ENCODE data around the gene CHCHD10.

Gene CHCHD10

DNA sequence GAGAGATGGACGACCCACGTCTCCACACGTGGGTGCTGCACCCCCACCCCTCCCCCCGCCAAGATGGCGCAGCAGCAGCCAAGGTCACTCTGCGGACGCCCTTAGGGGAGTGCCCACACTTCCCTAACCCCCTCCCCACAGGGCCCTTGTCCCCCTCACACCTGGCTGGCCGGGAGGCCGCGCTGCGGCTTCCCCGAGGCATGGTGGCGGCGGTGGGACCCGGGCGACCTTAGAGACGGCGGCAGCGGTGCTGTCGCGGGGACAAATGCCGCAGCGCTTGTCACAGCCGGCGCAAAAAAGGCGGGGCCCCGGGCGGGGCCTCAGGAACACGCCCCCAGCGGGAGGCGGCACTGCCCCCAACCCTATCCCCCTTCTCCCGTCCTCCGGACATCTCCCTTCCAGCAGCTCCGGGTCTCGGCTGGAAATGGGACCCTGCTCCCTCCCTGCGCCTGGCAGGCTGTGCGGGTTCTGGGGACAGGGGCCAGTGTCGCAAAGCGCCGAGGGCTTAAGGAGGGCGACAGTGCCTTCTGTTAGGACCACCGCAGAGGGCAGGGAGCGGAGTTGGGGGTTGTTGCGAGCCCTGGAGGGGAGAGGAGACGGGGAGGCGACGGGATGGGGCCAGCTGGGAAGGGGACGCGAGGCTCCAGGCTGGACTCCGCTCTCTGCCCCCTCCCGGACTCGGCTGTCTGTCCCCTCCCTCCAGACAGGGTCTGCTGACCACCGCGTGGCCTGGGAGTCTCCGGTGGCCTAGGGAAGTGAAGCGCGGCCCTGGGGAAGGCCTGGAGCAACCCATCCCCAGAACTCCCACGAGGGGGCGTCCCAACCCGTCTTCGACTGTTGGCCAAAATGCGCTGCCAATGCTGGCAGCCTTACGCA lies at the start of gene CHCHD10:
TSS of gene CHCHD10 (minus strand) at position 300 of the 876 bp plus-strand sequence. CDS start at position 202, 98 bp downstream.
- peak; percentile 75 for DNase-seq

DNA sequence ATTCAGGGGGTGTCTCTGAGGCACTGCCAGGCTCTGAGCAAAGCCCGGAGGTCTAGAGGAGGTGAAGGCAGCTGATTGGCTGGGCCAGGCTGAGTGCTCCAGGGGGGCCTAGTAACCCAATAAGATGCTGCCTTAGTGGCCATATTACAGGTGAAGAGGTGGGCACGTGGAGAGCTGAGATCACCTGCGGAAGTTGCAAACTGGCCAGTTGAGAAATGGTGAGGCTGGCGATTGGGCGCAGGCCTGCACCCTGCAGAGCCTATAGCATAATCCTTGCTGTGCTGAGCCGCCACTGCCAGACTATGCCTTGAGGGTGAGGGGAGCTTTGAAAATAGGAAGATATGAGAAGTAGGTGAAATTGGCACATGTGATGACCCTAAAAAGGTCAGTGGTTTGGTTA lies 49.4 kb upstream of the CHCHD10 start:
- no peak for DNase-seq

DNA sequence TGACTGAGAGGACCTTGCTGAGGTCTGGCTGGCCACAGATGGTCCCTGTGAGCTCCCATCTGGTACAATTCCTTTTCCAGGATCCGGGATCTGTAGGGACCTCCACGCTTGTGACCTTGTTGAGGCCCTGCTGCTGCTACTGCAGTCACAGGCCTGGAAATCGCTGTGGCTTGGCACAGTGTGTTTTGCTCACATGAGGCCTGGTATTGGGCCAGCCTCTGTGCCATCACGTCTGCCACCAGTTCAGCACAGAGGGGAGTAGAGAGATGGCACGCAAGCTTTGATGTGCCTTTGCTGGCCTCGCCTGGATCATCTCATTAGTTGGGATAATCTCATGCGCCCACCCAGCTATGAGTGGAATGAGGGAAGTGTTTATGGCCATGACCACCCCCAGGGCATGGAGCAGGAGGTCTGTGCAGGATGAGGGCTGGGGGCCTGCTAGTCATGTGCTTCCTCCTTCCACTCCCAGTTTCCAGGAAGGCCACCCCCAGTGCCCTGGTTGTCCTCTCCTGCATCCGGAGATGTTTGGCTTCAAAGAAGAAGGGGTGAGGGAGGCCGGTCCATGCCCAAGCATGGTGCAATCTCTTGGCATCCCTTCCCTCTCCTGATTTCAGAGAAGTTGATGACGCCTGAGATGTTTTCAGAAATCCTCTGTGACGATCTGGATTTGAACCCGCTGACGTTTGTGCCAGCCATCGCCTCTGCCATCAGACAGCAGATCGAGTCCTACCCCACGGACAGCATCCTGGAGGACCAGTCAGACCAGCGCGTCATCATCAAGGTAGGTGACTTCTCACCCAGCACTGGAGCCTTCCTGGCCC lies 48.6 kb upstream of the CHCHD10 start:
- DNase-seq, result no peak

DNA sequence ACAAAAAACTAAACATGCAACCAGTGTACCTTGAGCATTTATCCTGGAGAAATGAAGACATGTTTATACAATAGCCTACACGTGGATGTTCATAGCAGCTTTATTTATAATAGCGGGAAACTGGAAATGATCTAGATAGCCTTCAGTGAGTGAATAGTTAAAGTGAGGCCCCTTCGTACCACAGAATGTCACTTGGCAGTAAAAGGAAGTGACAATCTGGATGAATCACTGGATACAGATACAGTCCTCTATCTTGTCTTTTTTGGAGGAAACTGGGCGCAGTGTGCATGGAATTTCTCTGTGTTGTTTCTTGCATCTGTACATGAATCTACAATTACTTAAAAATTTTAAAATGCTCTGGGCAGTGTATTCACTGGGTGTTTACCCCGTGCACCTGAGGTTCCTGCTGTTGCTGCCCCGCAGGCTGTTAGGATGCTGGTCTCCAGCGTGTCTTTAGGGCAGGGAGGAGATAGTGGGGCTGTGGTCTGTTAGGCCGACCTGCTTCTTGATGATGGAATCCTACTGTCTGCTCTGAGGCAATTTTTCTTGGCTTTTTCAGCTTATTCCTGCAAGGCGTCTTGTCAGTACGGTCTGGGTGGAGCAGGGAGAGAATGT lies 47.9 kb upstream of the CHCHD10 start:
- DNase-seq, result no peak

DNA sequence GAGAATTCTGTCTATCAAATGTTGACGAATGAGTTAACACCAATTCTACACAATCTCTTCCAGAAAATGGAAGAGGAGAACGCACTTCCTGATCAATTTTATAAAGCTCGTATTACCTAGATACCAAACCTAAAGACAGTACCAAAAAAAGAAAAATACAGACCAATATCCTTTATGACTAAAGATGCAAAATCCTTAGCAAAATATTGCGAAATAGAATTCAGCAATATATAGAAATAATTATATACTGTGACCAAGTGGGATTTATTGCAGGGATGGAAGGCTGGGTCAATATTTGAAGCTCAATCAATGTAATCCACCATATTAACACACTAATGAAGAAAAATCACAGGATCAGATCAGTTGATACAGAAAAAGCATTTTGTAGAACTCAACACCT lies 44.6 kb upstream of the CHCHD10 start:
- no peak for DNase-seq

DNA sequence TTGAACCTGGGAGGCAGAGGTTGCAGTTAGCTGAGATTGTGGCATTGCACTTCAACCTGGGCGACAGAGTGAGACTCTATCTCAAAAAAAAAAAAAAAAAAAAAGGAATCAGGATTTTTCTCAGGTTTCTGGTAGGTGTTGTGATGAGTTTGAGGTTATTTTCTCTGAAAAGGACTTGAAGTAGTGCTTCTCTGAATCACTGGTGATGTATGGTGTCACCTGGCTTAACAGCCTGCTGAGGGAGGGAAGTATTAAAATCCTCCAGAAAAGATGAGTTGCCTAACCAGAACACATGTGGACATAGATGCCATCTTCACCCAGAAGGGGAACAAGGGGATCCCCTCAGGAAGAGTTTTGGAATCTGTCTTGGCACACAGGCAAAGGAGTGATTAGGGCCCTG lies 39.1 kb upstream of the CHCHD10 start:
- DNase-seq, result no peak

DNA sequence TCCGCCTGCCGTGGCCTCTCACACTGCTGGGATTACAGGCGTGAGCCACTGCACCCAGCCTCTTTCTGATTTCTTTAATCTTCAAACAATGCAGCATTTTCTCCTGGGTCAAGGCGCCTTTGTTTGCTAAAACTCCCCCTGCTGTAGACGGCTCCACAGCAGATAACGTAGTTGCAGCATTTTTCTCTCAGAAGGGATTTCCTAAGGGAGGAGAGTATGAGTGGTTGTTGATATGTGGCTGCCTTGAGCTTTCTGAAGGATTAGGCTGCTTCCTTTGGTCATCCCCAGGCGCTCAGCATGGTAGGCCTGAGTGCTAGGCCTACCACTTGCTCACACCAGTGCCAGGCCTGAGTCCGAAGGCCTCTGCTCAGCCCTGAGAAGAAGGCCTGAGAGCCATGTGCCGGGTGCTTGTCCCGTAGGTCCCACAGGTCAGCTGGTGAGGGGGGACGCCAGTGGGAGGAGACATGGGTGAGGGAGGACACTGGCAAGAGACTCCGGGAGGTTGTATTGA lies 37.1 kb upstream of the CHCHD10 start:
- DNase-seq, result no peak

DNA sequence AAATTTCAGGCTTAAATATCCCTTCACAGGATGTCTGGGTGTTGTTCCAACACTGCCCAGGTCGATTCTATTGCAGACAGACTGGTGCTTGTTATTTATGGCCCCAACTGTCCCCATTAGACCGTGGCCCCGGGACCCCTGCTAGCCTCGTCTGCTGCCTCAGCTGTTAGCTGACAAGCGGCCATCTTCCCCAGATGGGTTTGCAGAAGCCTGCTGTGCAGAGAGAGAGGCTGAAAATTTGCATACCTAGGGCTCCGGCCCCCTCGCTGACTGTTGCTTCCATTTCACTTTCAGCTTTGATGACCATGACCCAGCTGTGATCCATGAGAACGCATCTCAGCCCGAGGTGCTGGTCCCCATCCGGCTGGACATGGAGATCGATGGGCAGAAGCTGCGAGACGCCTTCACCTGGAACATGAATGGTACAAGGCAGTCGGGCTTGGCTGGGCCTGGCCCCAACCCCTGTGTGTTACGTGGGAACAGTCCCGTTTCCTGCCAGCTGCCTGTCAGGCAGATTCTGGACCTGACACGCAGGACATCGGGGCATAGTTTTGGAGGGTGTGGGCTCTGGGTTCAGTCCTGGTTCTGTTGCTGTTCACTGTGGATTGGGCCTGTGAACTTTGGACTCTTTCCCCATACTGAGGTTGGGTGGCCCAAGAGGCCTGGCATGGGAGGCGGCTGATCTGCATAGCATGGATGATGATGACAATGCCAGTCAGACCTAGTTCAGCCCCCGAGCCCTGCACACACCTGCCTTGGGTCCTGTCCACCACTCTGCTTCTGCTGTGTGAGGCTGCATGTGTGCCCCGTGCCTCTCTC lies 35.4 kb upstream of the CHCHD10 start:
- no peak for DNase-seq

DNA sequence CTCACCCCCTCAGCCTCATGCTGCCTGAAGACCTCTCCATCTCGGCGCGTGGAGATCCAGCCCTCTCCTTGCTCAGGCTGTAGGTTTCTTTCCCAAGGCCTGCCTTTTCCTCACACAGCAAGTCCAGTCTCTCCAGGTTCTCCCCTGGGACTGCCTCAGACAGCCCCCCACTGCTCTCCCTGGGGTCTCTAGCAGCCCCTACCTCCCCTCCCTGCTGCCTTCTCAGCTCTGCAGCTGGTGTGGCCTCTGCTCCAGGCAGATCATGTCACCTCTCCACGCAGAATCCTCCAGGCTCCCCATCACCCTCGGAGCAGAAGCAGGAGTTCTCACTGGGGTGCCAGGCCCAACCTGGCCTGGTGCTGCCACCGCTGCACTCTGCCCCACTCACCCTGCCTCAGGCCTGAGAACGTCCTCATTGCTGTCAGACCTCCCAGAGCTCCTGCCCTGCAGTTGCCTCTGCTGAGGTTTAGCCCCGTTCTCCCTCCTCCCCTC lies 34.2 kb upstream of the CHCHD10 start:
- DNase-seq, result no peak

DNA sequence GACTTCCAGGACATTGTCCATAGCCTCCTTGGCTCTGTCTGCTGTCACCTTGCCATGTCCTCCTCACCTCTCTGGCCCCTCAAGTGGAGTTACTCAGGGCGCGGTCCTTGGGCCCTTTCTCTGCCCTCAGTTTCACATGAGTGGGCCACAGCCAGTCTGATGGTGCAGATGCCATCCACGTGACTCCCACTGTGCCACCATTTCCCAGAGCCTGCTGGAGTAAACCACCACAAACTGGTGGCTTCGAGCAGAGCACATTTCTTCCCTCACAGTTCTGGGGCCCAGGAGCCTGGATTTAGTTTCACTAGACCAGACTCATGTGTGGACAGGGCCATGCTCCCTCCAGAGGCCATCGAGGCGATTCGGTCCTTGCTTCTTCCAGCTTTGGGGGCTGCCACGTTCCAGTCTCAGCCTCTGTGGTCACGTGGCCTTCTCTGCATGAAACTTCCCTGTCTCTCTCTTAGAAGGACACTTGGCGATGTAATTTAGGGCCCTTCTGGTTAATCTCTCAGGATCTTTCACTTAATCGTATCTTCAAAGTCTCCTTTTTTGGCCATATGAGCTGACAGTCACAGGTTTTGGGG lies 33.6 kb upstream of the CHCHD10 start:
- no peak for DNase-seq

DNA sequence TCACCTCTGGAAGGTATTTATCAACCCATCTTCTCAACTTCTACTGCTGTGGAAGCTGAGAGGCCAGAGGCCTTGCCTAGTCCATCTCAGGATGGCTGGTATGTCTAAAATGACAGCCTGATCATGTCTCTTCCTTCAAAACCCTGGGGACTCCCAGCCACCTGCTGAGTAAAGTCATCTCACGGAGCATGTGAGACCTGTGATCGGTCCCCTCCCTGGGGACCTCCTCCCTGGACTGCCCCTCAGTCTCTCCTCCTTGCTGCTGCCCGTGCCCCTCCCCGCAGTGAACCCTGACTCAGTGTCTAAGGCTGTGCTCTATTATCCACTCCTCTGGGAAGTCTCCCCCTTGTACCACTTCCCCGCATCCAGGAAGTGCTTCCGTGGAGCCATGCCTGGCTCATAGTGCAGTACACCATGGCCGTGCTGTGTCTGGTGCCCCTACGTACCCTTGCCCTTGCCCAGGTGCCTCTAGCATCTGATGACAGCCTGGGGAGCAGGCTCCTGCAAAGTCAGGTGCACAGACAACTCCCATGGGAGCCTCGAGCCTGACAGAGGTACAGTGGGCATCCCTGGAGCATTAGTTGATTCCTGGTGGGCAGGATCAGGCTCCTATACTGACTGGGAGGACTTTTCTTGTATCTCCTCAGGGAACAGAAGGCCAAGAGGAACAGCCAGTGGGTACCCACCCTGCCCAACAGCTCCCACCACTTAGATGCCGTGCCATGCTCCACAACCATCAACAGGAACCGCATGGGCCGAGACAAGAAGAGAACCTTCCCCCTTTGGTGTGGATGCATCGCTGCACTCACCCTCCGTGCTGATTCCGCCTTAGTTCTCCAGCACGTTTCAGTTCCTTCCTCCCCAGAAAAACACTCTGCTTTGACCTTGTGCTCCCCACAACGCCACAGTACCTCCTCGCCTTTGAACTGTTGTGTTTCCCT lies 32.8 kb upstream of the CHCHD10 start:
- no peak for DNase-seq

DNA sequence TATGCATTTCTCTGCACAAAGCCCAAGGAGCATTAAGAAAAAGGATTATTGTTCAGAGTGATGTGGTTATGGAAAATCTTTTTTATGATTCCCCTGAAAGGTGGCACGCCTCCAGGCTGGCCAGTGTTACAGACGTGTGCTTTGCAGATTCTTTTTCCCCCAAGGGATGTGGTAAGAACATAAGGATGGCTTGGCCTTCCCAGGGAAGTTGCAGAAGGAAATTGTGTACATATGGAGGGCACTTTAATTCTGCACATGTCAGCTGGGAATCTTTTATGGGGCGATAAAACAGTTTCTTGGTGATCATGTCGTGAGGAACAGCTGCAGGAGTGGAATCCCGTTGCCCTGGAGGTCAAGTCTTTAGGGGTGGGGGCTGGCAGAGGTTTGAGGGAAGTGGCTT lies 28.7 kb upstream of the CHCHD10 start:
- DNase-seq, result no peak

DNA sequence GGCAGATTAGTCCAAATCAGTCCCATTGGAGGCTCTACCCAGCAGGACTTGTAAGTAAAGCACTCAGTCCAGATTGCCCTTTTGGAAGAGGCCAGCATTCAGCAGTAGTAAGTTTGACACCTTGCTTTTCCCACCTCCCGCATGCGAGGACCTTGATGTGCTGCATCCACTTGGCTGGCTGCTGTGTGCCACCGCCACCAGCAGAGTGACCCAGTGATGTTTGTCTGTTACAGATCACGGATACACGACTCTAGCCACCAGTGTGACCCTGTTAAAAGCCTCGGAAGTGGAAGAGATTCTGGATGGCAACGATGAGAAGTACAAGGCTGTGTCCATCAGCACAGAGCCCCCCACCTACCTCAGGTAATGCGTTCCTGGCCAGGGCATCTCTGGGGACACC lies 25.6 kb upstream of the CHCHD10 start:
- no peak for DNase-seq

DNA sequence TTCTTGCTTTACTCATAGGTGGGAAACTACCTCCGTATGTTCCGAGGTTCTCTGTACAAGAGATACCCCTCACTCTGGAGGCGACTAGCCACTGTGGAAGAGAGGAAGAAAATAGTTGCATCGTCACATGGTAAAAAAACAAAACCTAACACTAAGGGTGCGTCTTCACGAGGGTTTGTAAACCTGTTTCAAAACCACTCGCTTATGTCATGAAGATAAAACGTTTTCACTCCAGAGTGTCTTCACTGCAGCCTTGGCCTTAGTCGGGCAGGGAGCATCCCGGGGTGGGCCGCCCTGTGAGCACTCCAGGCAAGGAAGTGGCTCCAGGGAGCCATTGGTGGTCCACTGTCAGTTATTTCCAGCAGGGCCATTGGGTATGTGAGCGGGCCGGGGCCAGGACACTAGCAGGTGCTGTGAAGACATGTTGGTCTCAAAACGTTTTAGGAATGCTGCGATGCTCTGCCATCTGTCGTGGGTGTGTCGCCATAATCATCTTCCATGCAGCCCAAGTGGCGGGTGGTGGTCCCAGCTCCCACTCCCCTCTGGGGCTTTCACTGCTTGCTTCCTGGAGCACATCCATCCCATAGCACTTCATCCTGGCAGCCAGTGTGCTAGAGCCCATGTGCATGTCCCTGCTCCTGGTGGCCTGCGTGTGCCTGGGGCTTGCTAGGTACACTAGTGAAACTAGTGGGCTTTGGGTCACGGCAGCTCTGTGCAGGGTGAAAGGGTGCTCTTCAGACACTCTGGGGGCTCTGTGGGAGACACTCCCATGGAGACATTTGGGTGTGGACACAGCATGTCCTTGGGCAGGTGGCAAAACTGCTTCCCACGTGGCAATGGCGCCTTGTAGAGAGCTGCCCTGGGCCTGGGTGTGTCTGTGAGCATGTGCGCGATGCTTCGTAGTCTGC lies 24.2 kb upstream of the CHCHD10 start:
- no peak for DNase-seq

DNA sequence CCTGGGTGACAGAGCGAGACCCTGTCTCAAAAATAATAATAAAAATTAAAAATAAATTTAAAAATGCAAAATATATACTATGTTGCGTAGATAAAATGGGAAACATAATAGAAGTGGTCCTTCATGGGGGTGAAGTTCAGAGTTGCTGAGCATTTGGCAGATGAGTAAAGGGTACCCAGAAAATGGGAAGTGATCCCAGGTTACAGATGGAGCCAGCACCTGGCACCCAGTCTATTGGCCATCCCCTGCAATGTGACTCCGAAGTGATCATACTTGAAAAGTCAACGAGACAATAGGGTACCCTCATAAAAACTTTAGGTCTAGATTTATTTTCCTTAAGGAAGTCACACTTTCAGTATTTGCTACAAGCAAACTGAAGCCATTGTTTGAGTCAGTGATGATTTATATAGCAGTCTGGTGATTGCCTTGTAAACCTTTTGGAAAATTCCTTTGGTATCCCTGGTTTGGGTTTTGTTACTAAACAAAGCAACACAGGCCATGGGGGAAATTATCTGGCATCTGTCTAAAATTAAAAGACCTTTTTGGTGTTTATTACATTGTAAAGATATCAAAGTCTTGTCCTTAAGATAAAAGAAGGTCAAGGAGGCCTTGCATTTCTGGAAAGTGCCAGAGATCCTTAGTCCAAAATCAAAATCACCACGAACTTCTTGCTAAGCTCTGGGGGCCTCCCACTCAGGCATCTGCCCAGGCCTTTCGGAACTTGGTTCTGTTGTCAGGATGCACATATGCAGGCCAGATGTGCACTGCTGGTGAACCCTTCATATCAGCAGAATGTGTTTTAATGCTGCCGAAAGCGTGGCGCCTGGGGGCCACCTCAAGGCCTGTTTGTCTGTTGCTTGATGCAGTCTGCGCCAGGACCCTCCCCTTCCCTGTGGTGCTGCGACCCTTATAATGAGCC lies 23.3 kb upstream of the CHCHD10 start:
- DNase-seq, result no peak

DNA sequence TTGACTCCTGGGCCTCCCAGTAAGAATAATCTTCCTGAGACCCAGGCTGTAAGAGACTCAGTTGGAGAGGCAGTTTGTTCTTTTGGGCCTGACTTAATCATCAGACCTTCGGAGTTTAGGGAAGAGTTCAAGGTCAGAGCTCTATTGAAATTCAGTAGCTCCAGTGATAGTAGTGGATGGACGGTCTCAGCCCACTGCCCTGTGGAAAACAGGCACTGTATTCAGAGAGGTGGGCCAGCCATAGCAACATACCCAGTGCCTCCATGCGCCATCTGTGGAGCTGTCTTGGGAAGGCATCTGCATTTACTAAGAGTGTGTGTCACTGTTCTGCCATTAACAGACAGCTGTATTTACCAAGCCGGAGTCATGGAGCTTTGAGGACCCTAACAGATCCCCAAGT lies 21.9 kb upstream of the CHCHD10 start:
- no peak for DNase-seq

DNA sequence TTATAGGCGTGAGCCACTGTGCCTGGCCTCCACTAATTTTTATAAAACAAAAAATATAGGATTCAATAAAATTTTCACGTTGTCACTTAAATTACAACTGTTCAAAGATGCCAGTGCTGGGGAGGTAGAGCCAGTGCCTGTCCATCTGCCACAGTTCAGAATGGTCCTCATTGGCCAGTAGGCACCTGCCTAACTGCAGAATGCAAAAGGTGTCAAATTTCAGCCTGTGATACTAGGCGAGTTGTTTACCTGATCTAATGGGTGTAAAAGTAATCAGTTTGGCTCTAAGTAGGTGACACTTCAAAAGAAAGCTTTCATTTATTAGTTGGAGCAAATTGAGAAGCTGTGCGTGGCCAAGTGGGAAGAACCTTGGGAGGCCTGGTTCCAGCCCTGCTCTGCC lies 21.3 kb upstream of the CHCHD10 start:
- no peak for DNase-seq

DNA sequence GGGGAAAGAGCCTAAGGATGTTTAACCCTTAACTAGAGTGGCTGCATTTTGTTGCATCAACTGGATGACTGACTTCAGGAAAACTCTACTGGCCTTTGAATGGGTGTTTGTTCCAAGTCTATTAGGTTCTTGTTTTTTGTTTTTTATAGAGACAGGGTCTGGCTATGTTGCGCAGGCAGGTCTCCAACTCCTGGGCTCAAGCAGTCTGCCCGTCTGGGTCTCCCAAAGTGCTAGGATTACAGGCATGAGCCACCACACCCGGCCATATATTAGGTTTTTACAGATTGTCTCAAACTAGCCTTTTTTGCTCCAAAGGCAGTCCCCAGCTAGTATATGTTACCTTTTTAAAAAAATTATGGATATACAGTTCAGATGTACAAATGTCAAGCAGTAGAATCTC lies 20.1 kb upstream of the CHCHD10 start:
- DNase-seq, result no peak

DNA sequence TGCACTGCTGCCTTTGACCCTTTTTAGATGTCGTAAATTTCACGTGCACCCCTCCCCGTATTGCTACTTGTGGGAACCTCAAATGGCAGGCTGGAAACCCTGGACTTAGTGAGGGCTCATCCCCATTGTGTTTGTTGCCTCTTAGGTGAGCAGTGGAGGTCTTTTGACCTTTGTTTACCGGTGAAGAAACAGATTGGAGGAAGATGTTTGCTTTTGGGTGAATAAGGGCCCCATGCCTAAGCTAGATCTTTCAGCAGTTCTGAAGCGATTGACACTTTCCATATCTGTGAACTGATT lies 19.8 kb upstream of the CHCHD10 start:
- DNase-seq, result no peak
